Vagina (tissue), 2 donors: ENCODE measurements around the gene AK6.

Experiments
- CTCF ChIP-seq, 3 experiments: fragments of 450-650 bp in 2 of 3; fragments of 200-600 bp in 1 of 3; sonication (generic) in 1 of 3; IDR thresholded peaks; one replicate each; pipeline ENCODE4 v1.5.1; 2017 to 2019; ENCODE audit warnings: antibody characterized with exemption in 3 of 3, mild to moderate bottlenecking in 2 of 3, moderate library complexity in 2 of 3
- POLR2A ChIP-seq, 2 donors: fragments of 450-650 bp; IDR thresholded peaks; one replicate each; pipeline ENCODE4 v1.6.1; 2017; ENCODE audit warnings: antibody characterized with exemption in 2 of 2, mild to moderate bottlenecking in 2 of 2, moderate library complexity in 2 of 2
- POLR2AphosphoS5 ChIP-seq, 2 donors: sonication (generic); formaldehyde crosslinking; IDR thresholded peaks; one replicate each; pipeline ENCODE4 v1.9.0; 2017; ENCODE audit warnings: antibody characterized with exemption in 2 of 2, mild to moderate bottlenecking in 2 of 2, low read depth in 1 of 2; ENCODE audit not compliant: insufficient read depth in 1 of 2

GRCh38 chr5:69364850-69365249 lies 4.5 kb downstream of the AK6 start:
- TF ChIP-seq CTCF (IDR thresholded peaks at IDR 0.05) (no peak), POLR2AphosphoS5 (IDR thresholded peaks at IDR 0.05; ENCODE audit: insufficient read depth in 1 of 2, low read depth in 1 of 2) (no peak), POLR2A (IDR thresholded peaks at IDR 0.05) (no peak)
